GM21515 (cell line): ENCODE data around the gene HNMT.
"Not testable (repeated sequence)": the region's sequence is repeated elsewhere in the genome, so short reads cannot be mapped to it uniquely, and the experiment has no call there.

Source experiments
- ATAC-seq: cut with Tn5 transposase; IDR thresholded peaks from one replicate; pipeline ENCODE4 v1.9.1; 2021; ENCODE audit not compliant: unreplicated experiment

Gene HNMT

DNA sequence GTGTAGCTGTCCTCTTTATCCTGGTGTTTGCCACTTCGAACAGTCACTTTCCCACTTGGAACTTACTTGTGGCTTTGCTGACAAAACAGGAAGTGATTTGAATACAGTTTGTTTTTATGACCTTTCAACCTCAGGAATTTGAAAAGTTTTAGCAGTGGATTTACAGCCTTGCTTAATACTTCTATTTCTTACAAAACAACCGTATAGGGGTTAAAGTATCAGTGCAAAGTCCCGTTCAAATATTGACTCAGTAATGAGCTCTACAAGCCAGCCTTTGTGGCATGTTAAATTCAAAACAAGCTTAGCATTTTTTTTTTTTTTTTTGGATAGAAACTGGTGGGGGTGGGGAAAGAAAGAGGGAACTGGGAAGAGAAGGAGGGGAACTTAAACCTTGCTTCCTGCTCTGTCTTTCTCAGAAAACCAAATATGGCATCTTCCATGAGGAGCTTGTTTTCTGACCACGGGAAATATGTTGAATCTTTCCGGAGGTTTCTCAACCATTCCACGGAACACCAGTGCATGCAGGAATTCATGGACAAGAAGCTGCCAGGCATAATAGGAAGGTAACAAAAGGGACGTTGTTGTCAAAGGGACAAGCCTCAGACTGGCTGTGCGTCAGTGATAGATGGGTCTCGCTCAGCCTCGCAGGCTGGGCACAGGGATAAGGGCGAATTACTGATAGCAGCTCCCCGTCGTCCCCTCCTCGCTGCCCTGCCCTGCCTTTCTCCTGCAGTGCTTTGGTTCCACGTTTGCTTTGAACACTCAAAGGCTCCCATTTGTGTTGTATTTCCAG is at the start of gene HNMT:
TSS of gene HNMT (plus strand) at position 408 of the 793 bp plus-strand sequence. CDS start at position 427, 19 bp downstream.
- ATAC-seq: no peak

DNA sequence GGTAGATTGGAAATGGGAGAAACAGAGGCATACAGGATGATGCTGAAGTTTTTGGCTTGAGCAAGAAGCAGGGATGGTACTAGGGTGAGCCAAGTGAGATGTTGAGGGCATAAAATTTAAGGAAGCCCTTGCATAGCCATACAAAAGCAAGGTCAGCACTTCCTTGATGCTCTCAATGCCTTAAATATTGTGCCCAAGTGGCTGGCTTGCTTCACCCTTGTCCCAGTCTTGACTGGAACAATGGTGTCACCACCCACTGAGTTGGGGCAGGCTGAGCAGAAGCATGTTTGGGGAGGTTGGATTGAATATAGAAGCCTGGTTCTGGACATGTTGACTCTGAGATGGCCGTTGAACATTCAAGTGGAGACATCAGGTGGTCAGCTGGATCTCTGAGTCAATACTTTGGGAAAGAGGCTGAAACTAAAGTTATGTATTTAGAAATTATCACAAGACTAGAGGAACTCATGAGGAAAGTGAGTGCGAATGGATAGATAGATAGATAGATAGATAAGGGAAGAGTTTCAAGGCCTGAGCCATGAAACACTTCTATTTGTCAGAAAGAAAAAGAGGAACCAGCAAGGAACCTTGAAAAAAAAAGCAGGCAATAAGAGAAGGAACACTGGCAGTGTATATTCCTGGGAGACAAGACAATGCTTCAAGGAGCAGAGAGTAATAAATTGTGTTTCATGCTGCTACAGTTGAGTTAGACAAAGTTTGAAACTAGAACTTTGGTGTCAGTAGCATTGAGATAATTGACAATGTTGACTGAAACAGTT is 43.0 kb upstream of the HNMT start:
- no peak for ATAC-seq

DNA sequence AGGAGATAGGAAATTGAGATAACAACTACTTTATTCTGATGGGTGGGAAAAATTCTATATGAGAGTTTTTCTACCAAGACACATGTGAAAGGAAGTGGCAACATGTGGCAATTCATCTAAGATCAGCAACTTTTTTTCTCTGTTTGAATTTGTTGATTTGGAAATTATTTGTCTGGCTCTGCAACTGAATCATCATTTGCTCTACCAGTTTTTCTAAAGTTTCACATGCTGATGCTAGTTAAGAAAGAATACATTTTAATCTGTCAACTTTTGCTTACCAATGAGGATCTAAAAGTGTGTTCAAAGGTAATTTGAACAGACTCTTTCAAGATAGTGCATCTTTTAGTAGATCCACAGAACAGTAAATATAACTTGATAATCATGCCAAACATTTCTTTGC is 42.1 kb upstream of the HNMT start:
- not testable (repeated sequence) for ATAC-seq

DNA sequence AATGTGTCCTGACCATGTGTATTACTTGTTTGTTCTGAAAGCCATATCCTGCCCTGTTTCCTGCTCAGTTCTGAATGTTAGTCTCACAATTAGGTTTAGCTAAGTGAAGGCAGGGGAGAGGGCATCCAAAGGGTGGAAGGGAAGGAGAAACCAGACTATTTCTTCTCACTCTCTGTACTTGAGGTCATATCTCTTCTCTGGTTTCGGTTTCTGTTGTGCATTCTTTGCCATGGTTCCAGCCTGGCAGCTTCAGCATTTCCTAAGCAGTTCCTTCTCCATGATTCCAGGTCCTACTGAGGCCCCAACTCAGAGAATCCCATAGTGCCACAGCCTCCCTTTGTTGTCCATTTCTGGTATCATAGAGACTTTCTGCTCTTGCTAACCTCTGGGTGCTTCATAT is 40.3 kb upstream of the HNMT start:
- ATAC-seq: no peak

DNA sequence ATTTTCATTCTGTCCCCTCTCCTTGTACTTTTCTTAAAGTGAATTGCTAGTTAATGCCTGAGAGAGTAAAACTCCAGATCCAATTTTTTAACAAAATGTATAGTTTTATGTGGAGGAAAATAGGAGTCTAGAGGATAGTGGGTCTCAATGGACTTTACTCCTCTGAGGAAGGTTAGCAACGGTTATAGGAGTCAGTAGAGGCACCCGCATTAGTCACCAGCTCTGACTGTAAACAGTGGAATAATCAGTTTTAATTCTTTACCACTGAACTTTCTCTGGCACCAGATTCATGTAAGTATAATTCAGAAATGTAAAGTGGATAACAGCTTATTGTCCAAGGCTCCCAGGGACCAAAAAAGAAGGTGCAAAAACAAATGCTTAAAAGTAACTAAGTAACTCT is 38.7 kb upstream of the HNMT start:
- no peak for ATAC-seq

DNA sequence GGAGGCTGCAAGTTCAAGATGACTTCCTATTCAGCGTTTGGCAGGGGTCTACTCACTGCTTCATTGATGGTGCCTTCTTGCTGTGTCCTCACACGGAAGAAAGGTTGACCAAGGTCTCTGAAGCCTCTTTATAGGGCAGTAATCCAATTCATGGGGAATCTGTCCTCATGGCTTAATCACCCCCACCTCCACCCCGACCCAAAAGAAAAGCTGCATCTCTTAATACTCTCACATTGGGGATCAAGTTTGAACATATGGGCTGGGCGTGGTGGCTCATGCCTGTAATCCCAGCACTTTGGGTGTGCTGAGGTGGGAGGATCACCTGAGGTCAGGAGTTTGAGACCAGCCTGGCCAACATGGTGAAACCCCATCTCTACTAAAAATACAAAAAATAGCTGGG is 36.4 kb upstream of the HNMT start:
- ATAC-seq: no peak

DNA sequence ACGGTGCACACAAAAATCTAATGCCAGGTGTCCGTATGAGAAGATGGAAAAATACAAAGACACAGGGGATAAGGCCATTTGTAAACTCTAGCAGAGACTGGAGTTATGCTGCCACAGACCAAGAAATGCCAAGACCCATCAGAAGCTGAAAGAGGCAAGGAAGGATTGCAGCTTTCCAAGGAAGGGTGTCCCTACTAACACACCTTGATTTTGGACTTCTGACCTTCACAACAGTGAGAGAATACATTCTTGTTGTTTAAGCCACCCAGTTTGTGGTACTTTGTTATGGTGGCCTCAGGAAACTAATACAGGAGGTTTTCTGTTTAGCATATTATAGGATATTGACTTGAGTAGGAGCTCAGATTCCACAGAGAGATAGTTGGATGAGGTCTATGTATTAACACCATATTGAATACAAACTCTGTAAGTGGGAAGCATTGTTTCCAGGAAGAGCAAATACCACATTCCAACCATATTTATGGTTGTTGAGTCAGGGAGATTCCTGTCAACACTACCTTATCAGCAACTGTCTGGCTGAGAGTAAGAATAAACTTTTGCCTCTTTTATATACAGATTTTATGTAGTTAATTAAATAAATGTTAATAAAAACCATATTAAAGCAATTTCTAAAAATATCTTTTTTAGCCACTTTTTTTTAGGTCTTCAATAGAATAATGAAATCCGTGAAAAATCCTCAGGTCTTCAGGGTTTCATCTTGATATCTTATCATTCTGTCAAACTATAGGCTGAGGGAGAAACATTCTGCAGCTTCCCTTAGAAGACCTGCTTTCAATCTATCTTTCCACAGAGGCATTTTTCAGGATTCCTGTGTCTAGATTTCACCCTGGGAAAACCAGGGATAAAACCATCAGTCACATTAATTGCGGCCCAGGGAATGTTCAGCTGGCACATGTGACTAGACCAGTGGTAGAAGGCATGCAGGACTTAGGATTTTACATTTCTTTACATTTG is 35.4 kb upstream of the HNMT start:
- no peak for ATAC-seq

DNA sequence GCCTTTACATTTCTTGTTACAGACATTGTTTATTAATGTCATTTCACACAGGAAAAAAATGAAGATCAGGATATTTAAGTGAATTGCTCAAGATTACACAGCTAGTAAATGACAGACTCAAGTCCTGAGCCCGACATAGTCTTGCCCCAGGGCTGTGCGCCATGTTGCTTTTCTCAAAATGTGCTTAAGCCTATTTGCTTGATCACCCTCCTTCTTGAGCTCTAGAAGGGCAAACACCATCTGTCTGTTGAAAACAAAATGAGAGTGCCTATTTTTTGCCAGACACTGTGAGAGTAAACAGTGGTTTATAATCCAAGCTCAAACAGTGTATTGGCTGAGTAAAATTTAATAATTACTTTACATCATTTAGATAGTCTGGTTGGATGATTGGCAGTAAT is 34.8 kb upstream of the HNMT start:
- no peak for ATAC-seq

DNA sequence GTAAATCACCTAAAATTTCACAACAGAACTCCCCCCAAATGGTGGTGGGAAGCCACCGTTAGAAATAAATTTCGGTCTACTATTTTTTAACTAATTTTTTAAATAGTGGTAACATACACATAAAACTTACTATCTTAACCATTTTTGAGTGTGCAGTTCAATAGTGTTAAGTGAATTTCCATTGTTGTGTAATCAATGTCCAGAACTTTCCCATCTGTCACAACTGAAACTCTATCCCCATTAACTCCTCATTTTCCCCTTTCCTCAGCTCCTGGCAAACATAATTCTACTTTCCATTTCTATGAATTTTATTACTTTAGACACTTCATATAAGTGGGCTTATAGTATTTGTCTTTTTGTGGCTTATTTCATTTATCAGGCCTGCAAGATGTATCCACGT is 34.1 kb upstream of the HNMT start:
- no peak for ATAC-seq

DNA sequence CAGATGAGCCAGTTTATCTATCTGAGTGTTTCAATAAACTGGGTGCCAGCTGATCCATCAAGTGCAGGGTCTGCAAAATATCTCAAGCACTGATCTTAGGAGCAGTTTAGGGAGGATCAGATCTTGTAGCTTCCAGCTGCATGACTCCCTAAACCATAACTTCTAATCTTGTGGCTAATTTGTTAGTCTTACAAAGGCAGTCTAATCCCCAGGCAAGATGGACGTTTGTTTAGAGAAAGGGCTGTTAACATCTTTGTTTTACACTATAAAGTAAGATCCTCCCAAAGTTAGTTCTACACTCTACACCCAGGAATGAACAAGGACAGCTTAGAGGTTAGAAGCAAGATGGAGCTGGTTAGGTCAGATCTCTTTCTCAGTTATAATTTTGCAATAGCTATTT is 28.7 kb upstream of the HNMT start:
- ATAC-seq: no peak

DNA sequence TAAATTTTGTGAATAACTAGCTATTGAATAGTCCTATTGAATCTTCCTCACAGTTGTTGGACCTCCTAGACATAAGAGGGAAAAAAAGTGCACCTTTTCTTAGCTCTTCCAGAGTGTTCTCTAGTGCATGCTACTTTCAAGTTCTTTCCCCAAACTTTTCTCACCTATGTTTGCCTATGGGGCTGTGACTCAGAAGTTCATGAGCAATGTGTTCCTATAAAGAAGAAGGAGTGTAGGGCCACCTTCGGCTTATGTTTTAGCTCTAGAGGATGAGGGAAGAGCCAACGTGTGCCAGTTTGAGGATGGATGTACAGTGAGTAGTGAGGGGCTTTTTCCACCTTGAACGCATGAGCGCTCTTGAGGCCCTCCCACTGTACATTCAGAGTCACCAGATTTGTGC is 27.0 kb upstream of the HNMT start:
- ATAC-seq: no peak

DNA sequence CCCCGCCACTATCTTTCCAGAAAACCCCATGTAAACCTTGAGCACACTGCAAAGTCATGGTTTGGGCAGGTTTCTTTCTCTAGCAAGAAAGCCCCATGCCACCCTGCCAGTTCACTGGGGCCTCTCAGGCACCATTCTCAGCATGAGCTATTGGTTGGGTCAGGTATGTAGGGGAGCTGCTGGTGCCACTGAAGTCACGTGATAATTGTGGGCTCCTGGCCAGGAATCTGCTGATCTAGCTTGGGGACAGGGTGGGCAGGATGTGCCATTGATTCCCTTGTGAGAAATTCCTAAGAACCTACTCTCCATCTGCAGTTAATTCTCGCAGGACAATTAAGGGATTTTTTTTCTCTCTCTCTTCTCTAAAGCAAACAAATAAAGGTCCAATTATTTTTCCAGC is 26.5 kb upstream of the HNMT start:
- ATAC-seq: no peak

DNA sequence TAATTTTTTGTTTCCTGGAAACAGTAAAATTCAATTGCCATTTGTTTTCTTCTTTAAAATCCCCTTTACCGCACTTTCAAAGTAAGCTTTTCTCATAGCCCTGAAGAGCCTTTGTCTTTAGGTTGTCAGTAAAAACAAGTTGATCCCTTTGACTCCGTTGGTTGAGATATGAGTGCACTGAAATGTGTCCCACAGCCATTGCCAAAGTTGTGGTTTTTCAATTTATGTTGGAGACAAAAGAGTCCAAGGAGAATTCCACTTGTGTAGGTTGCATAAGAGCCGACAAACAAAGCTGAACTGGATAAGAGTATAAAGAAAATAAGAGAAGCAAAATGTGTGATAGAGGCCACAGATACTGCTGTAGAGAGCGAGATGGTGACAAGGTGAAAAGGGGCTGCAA is 26.1 kb upstream of the HNMT start:
- ATAC-seq: no peak

DNA sequence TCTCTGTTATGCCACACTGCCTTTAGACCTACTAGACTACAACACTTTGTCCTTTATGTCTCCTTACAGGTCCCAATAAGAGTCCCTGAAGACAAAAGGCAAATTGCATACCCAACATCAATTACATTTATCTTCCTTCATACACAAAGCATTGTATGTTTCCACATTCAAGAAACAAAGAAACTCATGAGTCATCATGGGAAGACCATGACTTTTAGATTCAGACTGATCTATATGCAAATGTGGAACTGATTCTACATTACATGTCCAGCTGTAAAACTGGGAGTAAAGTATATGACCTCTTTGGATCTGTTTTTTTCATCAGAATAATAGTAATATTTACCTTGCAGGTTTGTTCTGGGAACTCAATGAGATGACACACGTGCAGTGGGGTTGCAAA is 25.2 kb upstream of the HNMT start:
- ATAC-seq: no peak

DNA sequence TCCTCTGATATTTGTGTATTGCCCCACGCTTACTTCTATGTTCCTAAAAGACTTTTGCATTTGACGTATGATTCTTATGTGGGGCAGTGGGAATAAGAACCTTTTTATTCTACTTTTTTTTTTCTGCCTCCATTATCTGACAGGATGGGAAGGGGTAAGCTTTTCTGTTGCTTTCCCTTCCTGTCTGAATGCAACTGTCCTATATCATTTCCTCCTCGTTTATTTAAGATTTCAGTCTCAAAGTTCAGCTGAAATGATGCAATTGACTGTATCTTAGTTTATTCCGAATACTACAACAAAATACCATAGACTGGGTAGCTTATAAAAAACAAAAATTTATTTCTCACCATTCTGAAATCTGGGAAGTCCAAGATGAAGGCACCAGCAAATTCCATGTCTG is 24.1 kb upstream of the HNMT start:
- no peak for ATAC-seq

DNA sequence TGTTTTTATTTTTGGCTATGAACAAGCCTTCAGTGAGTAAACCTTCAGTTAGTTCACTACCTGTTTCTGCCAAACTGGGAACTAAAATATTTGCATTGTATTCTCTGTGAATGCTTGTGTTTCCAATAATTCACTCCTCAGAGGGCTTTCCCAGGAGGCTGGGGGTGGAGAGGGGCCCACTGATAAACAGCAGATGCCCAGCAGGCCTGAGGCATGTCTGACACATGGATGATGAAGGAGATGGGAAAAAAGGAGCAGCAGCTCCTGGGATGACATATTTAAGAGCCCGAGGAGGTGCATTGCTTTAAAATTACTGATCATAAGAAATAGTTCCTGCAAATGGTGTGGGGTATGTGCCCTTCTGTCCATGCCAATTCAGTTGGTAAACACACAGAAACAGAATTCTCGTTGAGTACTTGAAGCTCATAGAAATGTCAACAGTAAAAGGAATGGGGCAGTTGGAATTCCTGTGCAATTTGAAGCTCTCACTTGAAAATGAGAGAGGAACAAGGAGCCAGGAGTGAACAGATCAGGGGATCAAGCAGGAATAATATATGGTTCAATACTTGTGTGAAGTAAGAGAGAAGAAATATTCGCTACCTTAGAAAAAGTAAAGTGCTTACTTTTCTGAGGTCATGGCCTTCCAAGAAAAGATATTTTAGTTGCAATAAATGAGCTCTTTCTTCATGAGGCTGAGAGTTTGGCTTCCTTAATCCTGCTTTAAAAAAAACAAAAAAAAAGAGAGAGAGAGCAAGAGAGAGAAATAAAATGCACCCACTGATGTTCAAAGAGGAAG is 22.0 kb upstream of the HNMT start:
- ATAC-seq: no peak

DNA sequence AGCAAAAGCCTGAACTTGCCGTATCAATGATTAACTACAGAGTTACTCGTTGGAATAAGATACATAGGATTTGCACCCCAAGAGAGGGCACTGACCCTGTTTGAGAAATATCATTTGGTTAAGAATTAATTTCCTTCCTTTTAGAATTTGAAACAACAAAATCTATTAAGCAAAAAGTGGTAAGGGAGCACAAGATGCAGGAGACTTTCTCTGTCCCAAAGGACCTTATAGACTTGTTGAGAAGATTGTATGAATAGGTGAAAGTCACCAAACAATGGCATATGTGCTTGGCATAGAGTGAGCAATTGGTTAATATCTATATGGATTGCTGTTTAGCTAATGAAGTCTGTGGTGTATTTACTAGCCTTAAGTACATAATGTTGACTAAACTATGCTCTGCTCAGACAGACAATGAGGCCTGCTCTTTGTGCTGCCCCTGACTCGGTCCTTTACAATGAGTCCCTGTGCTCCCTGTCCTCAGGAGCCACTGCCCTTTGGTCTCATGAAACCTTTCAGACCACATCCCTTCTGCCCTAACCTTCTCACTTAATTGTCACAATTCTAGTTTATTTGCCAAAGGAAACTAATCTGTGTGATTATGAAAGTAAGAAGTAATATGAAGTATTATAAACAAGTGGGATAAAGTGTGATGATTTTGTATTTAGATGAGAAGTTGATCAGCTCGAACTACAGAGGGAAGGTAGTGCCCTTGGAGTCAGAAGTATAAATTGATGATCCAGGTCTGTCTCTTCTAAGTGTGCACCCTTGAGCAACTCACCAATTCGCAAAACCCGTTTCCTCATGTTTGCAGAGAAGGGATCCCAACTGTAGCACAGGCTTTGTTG is 21.2 kb upstream of the HNMT start:
- ATAC-seq: no peak

DNA sequence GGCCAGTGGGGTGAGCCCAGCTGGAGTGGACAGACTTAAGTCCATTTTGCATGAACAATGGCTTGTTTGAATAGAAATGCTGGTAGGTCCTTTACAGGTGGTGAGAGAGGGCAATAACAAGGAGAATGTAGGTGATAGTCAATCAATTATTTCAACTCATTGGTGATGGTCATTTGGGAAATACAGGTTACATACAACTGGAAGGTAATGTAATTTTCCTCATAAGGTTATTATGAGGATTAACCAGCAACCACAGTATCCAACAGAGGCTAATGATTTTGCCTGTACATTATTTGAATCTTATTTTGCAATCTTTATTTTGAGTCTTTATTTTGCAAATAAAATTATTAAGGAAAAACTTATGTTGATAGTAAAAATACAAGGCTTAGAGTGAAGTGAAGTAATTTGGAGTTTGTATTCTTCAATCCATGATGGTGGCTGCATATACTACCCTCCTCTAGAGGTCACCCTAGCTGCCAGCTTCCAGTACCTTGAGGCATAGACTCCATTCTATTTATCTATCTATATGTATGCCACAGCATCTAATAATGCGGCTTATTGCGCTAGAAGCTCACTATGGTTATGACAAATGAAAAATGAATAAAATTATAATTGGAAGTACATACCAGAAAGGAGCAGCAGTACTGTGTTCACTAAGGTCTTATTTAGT is 20.5 kb upstream of the HNMT start:
- ATAC-seq: no peak

DNA sequence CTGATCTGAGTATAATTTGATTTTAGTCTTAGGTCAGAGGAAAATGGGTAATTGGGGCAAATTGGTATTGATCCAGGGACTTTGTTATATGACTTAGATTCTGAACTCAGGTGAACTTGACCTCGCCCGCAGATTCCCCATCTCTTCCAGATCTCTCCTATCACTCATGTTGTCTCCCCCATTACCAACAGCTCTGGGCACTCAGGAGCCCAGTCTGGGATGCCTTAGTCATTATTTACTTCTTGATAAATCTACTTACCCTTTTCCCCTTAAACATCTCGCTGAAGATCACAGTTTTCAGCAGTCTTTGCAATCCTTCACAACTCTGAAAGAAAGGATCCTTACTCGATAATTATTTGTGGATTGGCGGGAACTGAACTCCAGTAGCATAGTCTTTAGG is 19.6 kb upstream of the HNMT start:
- ATAC-seq: no peak
